ENCODE results near the gene NKX6-1.

NKX6-1 gene

DNA sequence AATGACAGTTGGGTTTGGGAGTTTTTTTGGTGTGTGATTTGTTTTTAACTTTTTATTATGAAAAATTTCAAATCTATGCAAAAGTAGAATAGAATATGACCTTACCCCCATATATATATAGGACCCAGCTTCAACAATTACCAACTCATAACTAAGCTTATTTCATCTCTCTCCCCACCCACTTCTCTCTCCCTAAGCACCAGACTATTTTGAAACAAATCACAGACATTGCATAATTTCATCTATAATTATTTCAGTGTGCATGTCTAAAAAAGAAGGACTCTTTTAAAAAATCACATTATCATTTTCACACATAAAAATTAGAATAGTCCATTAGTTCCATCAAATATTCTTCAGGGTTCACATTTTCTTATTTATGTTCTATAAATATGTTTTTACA lies 28.3 kb upstream of the NKX6-1 start:
- TF ChIP-seq TSHZ2 (CRISPR knock-in tag; IDR thresholded peaks at IDR 0.05) (no peak), TCF4 (CRISPR knock-in tag; IDR thresholded peaks at IDR 0.05; ENCODE audit: borderline replicate concordance) (no peak), OSR1 (CRISPR knock-in tag; IDR thresholded peaks at IDR 0.05) (no peak), RARB (CRISPR knock-in tag; IDR thresholded peaks at IDR 0.05) (no peak), CSDC2 (CRISPR knock-in tag; IDR thresholded peaks at IDR 0.05) (no peak)
- ATAC-seq, result no peak

- ATAC-seq, result no peak
- TF ChIP-seq RARB (CRISPR knock-in tag; IDR thresholded peaks at IDR 0.05) (no peak), TCF4 (CRISPR knock-in tag; IDR thresholded peaks at IDR 0.05; ENCODE audit: borderline replicate concordance) (no peak)
- TF ChIP-seq, protein P1, sequence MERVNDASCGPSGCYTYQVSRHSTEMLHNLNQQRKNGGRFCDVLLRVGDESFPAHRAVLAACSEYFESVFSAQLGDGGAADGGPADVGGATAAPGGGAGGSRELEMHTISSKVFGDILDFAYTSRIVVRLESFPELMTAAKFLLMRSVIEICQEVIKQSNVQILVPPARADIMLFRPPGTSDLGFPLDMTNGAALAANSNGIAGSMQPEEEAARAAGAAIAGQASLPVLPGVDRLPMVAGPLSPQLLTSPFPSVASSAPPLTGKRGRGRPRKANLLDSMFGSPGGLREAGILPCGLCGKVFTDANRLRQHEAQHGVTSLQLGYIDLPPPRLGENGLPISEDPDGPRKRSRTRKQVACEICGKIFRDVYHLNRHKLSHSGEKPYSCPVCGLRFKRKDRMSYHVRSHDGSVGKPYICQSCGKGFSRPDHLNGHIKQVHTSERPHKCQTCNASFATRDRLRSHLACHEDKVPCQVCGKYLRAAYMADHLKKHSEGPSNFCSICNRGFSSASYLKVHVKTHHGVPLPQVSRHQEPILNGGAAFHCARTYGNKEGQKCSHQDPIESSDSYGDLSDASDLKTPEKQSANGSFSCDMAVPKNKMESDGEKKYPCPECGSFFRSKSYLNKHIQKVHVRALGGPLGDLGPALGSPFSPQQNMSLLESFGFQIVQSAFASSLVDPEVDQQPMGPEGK (CRISPR knock-in tag; IDR thresholded peaks at IDR 0.05; ENCODE audit: borderline replicate concordance), result no peak
These were observed 16.0 kb upstream of the NKX6-1 start for GRCh38 chr4:84515075-84515474.

GRCh38 chr4:84512277-84512676 lies 13.2 kb upstream of the NKX6-1 start:
- ATAC-seq, result no peak
- TF ChIP-seq SNAI2 (CRISPR knock-in tag; IDR thresholded peaks at IDR 0.05), result no peak
- no peak for TF ChIP-seq RARB (CRISPR knock-in tag; IDR thresholded peaks at IDR 0.05)
- TF ChIP-seq OSR1 (CRISPR knock-in tag; IDR thresholded peaks at IDR 0.05), result no peak
- TF ChIP-seq TSHZ2 (CRISPR knock-in tag; IDR thresholded peaks at IDR 0.05), result no peak
- TF ChIP-seq ZNF8 (CRISPR knock-in tag; IDR thresholded peaks at IDR 0.05), result no peak
- TF ChIP-seq ZFP30 (CRISPR knock-in tag; IDR thresholded peaks at IDR 0.05), result no peak
- TF ChIP-seq ISL1 (CRISPR knock-in tag; IDR thresholded peaks at IDR 0.05), result no peak
- no peak for TF ChIP-seq ESRRG (CRISPR knock-in tag; IDR thresholded peaks at IDR 0.05)
- no peak for TF ChIP-seq TCF4 (CRISPR knock-in tag; IDR thresholded peaks at IDR 0.05; ENCODE audit: borderline replicate concordance)
- TF ChIP-seq ZC3H10 (CRISPR knock-in tag; IDR thresholded peaks at IDR 0.05), result no peak
- no peak for TF ChIP-seq PPARA (CRISPR knock-in tag; IDR thresholded peaks at IDR 0.05; ENCODE audit: borderline replicate concordance)
- no peak for TF ChIP-seq ZNF565 (CRISPR knock-in tag; conservative IDR thresholded peaks at IDR 0.05; ENCODE audit: low read depth)
- no peak for TF ChIP-seq TOX (CRISPR knock-in tag; IDR thresholded peaks at IDR 0.05; ENCODE audit: borderline replicate concordance)
- TF ChIP-seq, protein P2, sequence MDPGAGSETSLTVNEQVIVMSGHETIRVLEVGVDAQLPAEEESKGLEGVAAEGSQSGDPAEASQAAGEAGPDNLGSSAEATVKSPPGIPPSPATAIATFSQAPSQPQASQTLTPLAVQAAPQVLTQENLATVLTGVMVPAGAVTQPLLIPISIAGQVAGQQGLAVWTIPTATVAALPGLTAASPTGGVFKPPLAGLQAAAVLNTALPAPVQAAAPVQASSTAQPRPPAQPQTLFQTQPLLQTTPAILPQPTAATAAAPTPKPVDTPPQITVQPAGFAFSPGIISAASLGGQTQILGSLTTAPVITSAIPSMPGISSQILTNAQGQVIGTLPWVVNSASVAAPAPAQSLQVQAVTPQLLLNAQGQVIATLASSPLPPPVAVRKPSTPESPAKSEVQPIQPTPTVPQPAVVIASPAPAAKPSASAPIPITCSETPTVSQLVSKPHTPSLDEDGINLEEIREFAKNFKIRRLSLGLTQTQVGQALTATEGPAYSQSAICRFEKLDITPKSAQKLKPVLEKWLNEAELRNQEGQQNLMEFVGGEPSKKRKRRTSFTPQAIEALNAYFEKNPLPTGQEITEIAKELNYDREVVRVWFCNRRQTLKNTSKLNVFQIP (CRISPR knock-in tag; IDR thresholded peaks at IDR 0.05; ENCODE audit: borderline replicate concordance, low read depth), result no peak

DNA sequence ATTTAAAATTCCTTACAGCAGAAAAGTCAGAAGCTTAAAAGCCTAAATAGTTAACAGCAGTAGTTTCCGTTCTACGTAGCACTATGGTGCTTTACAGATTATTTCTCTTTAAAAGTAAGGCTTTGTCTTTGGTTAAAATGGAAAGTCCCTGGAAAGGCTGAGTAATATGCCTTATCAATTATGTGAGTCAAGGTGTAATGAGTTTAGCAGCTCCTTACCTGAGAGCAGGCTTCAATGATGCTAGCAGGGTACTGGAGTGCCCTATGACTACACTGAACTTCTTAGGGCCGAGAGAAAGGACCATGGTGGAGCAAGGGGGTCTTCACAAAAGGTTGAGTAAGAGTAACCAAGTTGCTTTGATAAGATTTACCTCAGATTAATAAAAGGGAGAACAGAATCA lies 12.6 kb upstream of the NKX6-1 start:
- ATAC-seq, result no peak
- TF ChIP-seq SNAI2 (CRISPR knock-in tag; IDR thresholded peaks at IDR 0.05) (no peak), ZFP3 (CRISPR knock-in tag; IDR thresholded peaks at IDR 0.05) (no peak), ZNF565 (CRISPR knock-in tag; conservative IDR thresholded peaks at IDR 0.05; ENCODE audit: low read depth) (no peak), BACH2 (CRISPR knock-in tag; IDR thresholded peaks at IDR 0.05; ENCODE audit: borderline replicate concordance) (no peak), GLIS3 (CRISPR knock-in tag; IDR thresholded peaks at IDR 0.05) (no peak), ZC3H10 (CRISPR knock-in tag; IDR thresholded peaks at IDR 0.05) (no peak), CREB5 (CRISPR knock-in tag; IDR thresholded peaks at IDR 0.05; ENCODE audit: low read depth) (no peak), TCF4 (CRISPR knock-in tag; IDR thresholded peaks at IDR 0.05; ENCODE audit: borderline replicate concordance) (no peak), CSDC2 (CRISPR knock-in tag; IDR thresholded peaks at IDR 0.05) (no peak), ARNTL (CRISPR knock-in tag; IDR thresholded peaks at IDR 0.05; ENCODE audit: borderline replicate concordance, low read depth) (no peak), PPARA (CRISPR knock-in tag; IDR thresholded peaks at IDR 0.05; ENCODE audit: borderline replicate concordance) (no peak), ZNF8 (CRISPR knock-in tag; IDR thresholded peaks at IDR 0.05) (no peak)
- TF ChIP-seq, protein P2 (CRISPR knock-in tag; IDR thresholded peaks at IDR 0.05; ENCODE audit: borderline replicate concordance, low read depth), result no peak
- TF ChIP-seq, protein P1 (CRISPR knock-in tag; IDR thresholded peaks at IDR 0.05; ENCODE audit: borderline replicate concordance), result no peak

Measured in SK-N-SH treated with all-trans-retinoic acid at 6 μM for 48 hours (cell line).